CD4-positive, CD25-positive, alpha-beta regulatory T cell (primary cell): ENCODE measurements around the gene ITGB1. TPM values are rescaled to one million over a fixed set of nuclear protein-coding genes. Genes with fewer than 3 reads are reported as not detected.
A peak's percentile ranks its signal among the peaks of the same experiment; 100 is the strongest.
"Not testable (repeated sequence)": the region's sequence is repeated elsewhere in the genome, so short reads cannot be mapped to it uniquely, and the experiment has no call there.

Experiments used
- ATAC-seq, 2 donors: fragments of 150-1000 bp; cut with Tn5 transposase; one replicate each; pipeline ENCODE4 v1.10.0; 2021; ENCODE audit warnings: low read depth in 2 of 2, moderate number of reproducible peaks in 2 of 2, moderate library complexity in 1 of 2
- DNase-seq, 3 donors: peaks; one replicate each; pipeline versions ENCODE4 v3.0.0 to v3.0.0-alpha.2; 2012 to 2022; ENCODE audit warnings: mixed read lengths in 1 of 3
- H3K27ac ChIP-seq: one replicate; pipeline ENCODE4 v1.7.0; 2013; ENCODE audit warnings: mild to moderate bottlenecking, low read length; ENCODE audit not compliant: insufficient read depth, poor library complexity, severe bottlenecking
- H3K27me3 ChIP-seq: one replicate; pipeline ENCODE4 v1.7.0; 2013; ENCODE audit warnings: low read length; ENCODE audit not compliant: control insufficient read depth, insufficient read depth
- H3K36me3 ChIP-seq: one replicate; pipeline ENCODE4 v1.7.0; 2013; ENCODE audit warnings: mild to moderate bottlenecking, low read length, moderate library complexity; ENCODE audit not compliant: control insufficient read depth, insufficient read depth
- H3K4me1 ChIP-seq: 2 replicates; pipeline ENCODE4 v1.7.0; 2013; ENCODE audit warnings: mild to moderate bottlenecking, low read length; ENCODE audit not compliant: insufficient read depth, control insufficient read depth, poor library complexity, severe bottlenecking
- H3K4me3 ChIP-seq: one replicate; pipeline ENCODE4 v1.7.0; 2013; ENCODE audit warnings: low read depth, mild to moderate bottlenecking, low read length, moderate library complexity
- H3K9me3 ChIP-seq, 2 experiments: 1 replicate in 1 of 2; 2 replicates in 1 of 2; pipeline ENCODE4 v1.7.0; 2013; ENCODE audit warnings: low read length in 2 of 2, mild to moderate bottlenecking in 1 of 2, moderate library complexity in 1 of 2; ENCODE audit not compliant: control insufficient read depth in 2 of 2
- H3K27ac Mint-ChIP-seq, 3 donors: one replicate each; pipeline ENCODE4 v1.8.0; 2020 to 2022; ENCODE audit warnings: mild to moderate bottlenecking in 3 of 3, mixed read lengths in 3 of 3, moderate library complexity in 2 of 3
- H3K27me3 Mint-ChIP-seq: one replicate; pipeline ENCODE4 v1.8.0; 2022; ENCODE audit warnings: mild to moderate bottlenecking, mixed read lengths
- H3K36me3 Mint-ChIP-seq: one replicate; pipeline ENCODE4 v1.8.0; 2020; ENCODE audit warnings: mixed read lengths
- H3K4me1 Mint-ChIP-seq, 4 donors: one replicate each; pipeline ENCODE4 v1.8.0; 2020 to 2022; ENCODE audit warnings: mixed read lengths in 4 of 4, mild to moderate bottlenecking in 1 of 4
- H3K4me3 Mint-ChIP-seq, 4 donors: one replicate each; pipeline ENCODE4 v1.8.0; 2020 to 2022; ENCODE audit warnings: mild to moderate bottlenecking in 4 of 4, mixed read lengths in 4 of 4, moderate library complexity in 3 of 4
- H3K9me3 Mint-ChIP-seq, 7 donors: one replicate each; pipeline ENCODE4 v1.8.0; 2020 to 2022; ENCODE audit warnings: mixed read lengths in 7 of 7, mild to moderate bottlenecking in 3 of 7, moderate library complexity in 2 of 7
- polyA plus RNA-seq, 4 donors: library from polyadenylated mRNA; unstranded; fragments of 300-500 nt; fragmentation: Illumina TruSeq; gene quantifications; one replicate each; pipeline ENCODE4 v1.2.3, GENCODE V29; 2021
- total RNA-seq: library from RNA; stranded (reverse); gene quantifications from one replicate; pipeline ENCODE4 v1.2.3, GENCODE V29; 2022

ITGB1 gene
- total and polyA plus RNA-seq, 5 donors from 2014 or later: 360 to 577 (median 524) TPM

- Histone ChIP-seq H3K36me3 (no peaks in the 10 kb centered on the region), H3K27ac (no peak overlapping the region), H3K27me3 (no peaks in the 10 kb centered on the region), H3K4me3 (no peak overlapping the region), H3K9me3 (no peaks in the 10 kb centered on the region), H3K4me1 (peaks cover 21% of the 10 kb centered on the region)
- Mint-ChIP-seq H3K4me1 (peaks cover 16 to 24% (median 21%) of the 10 kb centered on the region in 4 donors), H3K9me3 (no peaks in the 10 kb centered on the region), H3K4me3 (no peak overlapping the region), H3K27me3 (peaks cover 5% of the 10 kb centered on the region), H3K36me3 (peaks cover 3% of the 10 kb centered on the region), H3K27ac (peak overlapping the region in 1 of 3 donors; percentile 9)
- no peak for ATAC-seq
- DNase-seq: no peak
These were observed 26.1 kb upstream of the ITGB1 start for GRCh38 chr10:32984003-32984600.

DNA sequence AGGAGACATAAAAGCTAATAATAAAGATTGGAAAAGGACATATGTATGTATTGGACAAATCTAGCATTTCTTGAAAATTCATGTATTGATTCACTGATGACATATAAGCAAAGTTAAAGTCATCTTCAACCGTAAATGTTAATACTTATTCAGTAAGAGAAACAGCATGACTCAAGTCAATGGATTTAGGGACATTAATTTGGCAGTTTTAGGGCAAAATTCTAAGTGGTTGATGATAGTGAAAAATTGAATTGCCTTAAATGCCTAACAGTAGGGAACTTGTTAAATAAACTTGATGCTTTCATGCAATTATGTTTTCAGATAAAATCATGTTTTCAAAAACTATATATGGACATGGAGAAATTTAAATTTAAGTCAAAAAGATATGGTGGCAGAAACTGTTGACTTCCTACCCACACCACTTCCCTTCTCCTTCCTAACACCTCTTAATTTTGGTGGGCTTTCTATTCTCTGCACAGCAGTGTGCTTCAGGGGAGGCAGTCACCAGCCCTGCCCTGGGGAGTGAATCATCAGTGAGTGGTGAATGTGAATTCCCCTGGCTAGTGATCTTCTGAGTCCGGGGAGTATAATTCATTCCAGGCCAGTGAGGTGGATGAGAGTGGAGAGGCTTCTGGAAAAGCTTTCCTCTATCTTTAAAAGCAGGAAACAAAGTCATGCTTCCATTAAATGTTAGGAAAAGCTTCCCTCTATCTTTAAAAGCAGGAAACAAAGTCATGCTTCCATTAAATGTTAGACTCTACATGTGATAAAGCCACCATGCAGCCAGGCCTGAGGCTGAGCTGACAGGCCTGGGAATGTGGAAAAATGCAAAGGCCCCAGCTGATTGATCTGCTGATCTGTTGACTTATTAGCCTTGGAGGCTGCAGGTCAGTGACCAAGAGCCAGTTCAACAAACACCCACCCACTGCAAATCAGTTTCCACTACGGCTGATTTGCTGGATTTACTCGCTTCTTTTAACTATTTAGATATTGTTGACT lies 25.2 kb upstream of the ITGB1 start:
- ATAC-seq: no peak
- H3K27ac ChIP-seq: no peak overlapping the region

DNA sequence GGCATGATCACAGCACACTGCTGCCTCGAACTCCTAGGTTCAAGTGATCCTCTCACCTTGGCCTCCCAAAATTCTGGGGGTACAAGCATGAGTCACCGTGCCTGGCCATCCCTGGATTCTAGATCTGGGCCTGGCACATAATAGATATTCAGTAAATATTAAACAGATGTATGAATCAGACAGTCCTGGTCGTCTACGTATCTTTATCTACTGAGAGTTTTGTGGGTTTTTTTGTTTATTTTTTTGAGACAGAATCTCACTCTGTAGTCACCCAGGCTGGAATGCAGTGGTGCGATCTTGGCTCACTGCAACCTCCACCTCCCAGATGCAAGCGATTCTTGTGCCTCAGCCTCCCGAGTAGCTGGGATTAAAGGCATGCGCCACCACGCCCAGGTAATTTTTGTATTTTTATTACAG lies 24.3 kb upstream of the ITGB1 start:
- Histone ChIP-seq H3K4me3 (no peak overlapping the region), H3K27me3 (no peaks in the 10 kb centered on the region), H3K9me3 (no peaks in the 10 kb centered on the region), H3K4me1 (peaks cover 21% of the 10 kb centered on the region), H3K27ac (no peak overlapping the region), H3K36me3 (no peaks in the 10 kb centered on the region)
- Mint-ChIP-seq H3K27me3 (peaks cover 5% of the 10 kb centered on the region), H3K27ac (peak overlapping the region in 1 of 3 donors; percentile 99), H3K9me3 (no peaks in the 10 kb centered on the region), H3K4me3 (peak overlapping the region in 3 of 4 donors; percentile 21 to 87 (median 65)), H3K36me3 (peaks cover 3% of the 10 kb centered on the region), H3K4me1 (peaks cover 16 to 24% (median 21%) of the 10 kb centered on the region in 4 donors)
- ATAC-seq: no peak
- DNase-seq: no peak

More for the DNA sequence above, 25.2 kb upstream of the ITGB1 start:
- Mint-ChIP-seq H3K4me3 (peak overlapping the region in 2 of 4 donors; percentile 7 to 87), H3K9me3 (no peaks in the 10 kb centered on the region), H3K27me3 (peaks cover 5% of the 10 kb centered on the region), H3K27ac (peak overlapping the region in 2 of 3 donors; percentile 20 to 99), H3K36me3 (peaks cover 3% of the 10 kb centered on the region), H3K4me1 (peaks cover 16 to 24% (median 21%) of the 10 kb centered on the region in 4 donors)
- no peaks in the 10 kb centered on the region for H3K27me3 ChIP-seq
- H3K9me3 ChIP-seq: no peaks in the 10 kb centered on the region
- no peaks in the 10 kb centered on the region for H3K36me3 ChIP-seq
- H3K4me1 ChIP-seq: peaks cover 21% of the 10 kb centered on the region
- H3K4me3 ChIP-seq: no peak overlapping the region
- no peak for DNase-seq

- Histone ChIP-seq H3K9me3 (no peaks in the 10 kb centered on the region), H3K36me3 (no peaks in the 10 kb centered on the region), H3K4me3 (no peak overlapping the region), H3K27me3 (no peaks in the 10 kb centered on the region), H3K27ac (peak overlapping the region; percentile 69), H3K4me1 (peaks cover 21% of the 10 kb centered on the region)
- ATAC-seq (no peak), DNase-seq (peak in 1 of 3 donors; percentile 33)
- Mint-ChIP-seq H3K4me3 (peak overlapping the region in 2 of 4 donors; percentile 87 to 96), H3K36me3 (peaks cover 3% of the 10 kb centered on the region), H3K27me3 (peaks cover 5% of the 10 kb centered on the region), H3K27ac (peak overlapping the region in 2 of 3 donors; percentile 95 to 99), H3K4me1 (peaks cover 16 to 24% (median 21%) of the 10 kb centered on the region in 4 donors), H3K9me3 (no peaks in the 10 kb centered on the region)
These were observed 23.7 kb upstream of the ITGB1 start for GRCh38 chr10:32981760-32982159.

DNA sequence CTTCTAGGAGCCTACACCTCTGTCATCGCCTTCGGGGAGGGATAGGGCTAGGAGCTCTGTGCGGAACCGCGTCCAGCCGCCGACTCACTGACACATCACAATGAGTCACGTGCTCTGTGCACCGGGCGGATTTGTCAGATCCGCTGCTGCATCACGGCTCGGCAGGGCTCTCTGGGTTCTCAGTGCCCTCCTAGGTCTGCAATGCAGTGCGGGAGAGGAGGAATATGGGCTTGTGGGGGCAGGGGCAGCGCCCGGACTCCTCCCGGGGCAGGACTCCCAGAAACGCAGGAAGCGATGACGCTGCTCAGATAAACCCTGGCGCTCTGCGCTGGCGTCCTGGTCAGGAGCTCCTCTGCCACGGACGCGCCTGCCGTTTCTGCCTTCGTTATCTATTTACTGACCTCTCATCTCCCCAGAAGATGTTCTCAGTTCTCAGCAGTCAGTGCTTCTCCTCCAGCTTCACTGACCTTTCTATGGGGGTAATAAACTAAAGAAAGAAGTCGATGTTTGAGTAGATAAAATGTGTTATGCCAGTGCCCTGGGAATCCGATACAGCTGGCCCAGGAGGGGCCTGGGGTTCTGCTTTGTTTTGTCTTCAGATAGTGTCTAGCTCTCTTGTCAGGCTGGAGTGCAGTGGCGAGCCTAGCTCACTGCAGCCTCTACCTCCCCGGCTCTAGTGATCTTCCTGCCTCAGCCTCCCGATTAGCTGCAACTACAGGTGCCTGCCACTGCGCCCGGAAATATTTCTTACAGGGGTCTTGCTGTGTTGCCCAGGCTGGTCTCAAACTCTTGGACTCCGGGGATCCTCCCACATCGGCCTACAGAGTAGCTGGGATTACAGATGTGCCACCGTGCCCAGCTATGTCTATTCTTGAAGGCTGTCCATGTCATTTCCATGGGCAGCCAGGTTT lies 22.8 kb upstream of the ITGB1 start:
- peaks cover 16 to 24% (median 21%) of the 10 kb centered on the region in 4 donors for H3K4me1 Mint-ChIP-seq
- H3K9me3 Mint-ChIP-seq: no peaks in the 10 kb centered on the region
- H3K4me3 ChIP-seq: peak overlapping the region; percentile 92
- peaks cover 5% of the 10 kb centered on the region for H3K27me3 Mint-ChIP-seq
- peak; percentile 75 to 93 (median 76) for DNase-seq
- no peaks in the 10 kb centered on the region for H3K27me3 ChIP-seq
- peak overlapping the region; percentile 95 to 99 (median 97) for H3K27ac Mint-ChIP-seq
- H3K4me1 ChIP-seq: peaks cover 21% of the 10 kb centered on the region
- ATAC-seq: peak; percentile 97 to 98
- no peaks in the 10 kb centered on the region for H3K9me3 ChIP-seq
- H3K4me3 Mint-ChIP-seq: peak overlapping the region; percentile 87 to 98 (median 96)
- H3K36me3 ChIP-seq: no peaks in the 10 kb centered on the region
- H3K36me3 Mint-ChIP-seq: peaks cover 3% of the 10 kb centered on the region
- H3K27ac ChIP-seq: peak overlapping the region; percentile 69

DNA sequence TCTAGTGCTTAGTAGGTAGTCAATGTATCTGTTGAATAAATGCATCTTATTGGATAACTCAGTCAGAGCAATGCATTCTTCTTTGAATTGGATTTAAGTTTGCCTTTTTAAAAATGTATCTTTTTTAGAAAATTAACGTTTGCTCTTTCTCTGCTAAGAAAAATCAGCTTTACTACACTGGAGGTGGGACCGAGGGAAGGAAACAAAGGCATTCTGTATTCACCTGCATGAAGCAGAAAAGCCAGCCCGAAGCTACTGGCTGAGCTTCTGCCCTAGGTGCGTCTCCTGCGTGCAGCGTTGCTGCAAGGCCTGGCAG lies 22.2 kb upstream of the ITGB1 start:
- H3K4me1 Mint-ChIP-seq: peaks cover 16 to 24% (median 21%) of the 10 kb centered on the region in 4 donors
- peaks cover 5% of the 10 kb centered on the region for H3K27me3 Mint-ChIP-seq
- peak overlapping the region; percentile 69 for H3K27ac ChIP-seq
- no peaks in the 10 kb centered on the region for H3K9me3 Mint-ChIP-seq
- no peaks in the 10 kb centered on the region for H3K9me3 ChIP-seq
- H3K4me1 ChIP-seq: peaks cover 21% of the 10 kb centered on the region
- peak overlapping the region; percentile 95 to 99 (median 97) for H3K27ac Mint-ChIP-seq
- no peaks in the 10 kb centered on the region for H3K27me3 ChIP-seq
- peak overlapping the region; percentile 87 to 98 (median 96) for H3K4me3 Mint-ChIP-seq
- DNase-seq: no peak
- H3K36me3 ChIP-seq: no peaks in the 10 kb centered on the region
- peak overlapping the region; percentile 92 for H3K4me3 ChIP-seq
- no peak for ATAC-seq
- H3K36me3 Mint-ChIP-seq: peaks cover 3% of the 10 kb centered on the region

DNA sequence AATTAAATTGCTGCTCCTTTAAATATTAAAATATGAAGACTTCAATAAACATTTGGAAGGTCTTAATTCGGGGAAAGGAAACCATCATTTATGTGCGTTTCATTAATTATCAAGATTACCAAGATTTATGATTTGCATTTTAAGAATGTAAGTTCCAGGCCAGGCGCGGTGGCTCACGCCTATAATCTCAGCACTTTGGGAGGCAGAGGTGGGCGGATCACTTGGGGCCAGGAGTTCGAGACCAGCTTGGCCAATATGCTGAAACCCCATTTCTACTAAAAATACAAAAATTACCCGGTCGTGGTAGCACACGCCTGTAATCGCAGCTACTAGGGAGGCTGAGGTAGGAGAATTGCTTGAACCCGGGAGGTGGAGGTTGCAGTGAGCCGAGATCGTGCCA lies 21.7 kb upstream of the ITGB1 start:
- not testable (repeated sequence) for H3K27ac Mint-ChIP-seq, DNase-seq, H3K9me3 ChIP-seq, H3K9me3 Mint-ChIP-seq, H3K36me3 Mint-ChIP-seq, H3K36me3 ChIP-seq, H3K27me3 Mint-ChIP-seq, H3K27ac ChIP-seq, ATAC-seq, H3K27me3 ChIP-seq
- peak overlapping the region; percentile 92 for H3K4me3 ChIP-seq
- Mint-ChIP-seq H3K4me1 (peaks cover 16 to 24% (median 21%) of the 10 kb centered on the region in 4 donors), H3K4me3 (peak overlapping the region in 2 of 4 donors; percentile 72 to 96)
- H3K4me1 ChIP-seq: peaks cover 21% of the 10 kb centered on the region
